ENCODE measurements around the gene FNBP1L. TPM values are rescaled to one million over a fixed set of nuclear protein-coding genes. Genes with fewer than 3 reads are reported as not detected.

Gene FNBP1L
- total and polyA plus RNA-seq, 10 of the 15 experiments (the other 5 are each of a cell fraction or from before 2014, with no cell fraction given), result 0.02 to 0.12 (median 0.07) TPM; not detected in 4

GRCh38 chr1:93596329-93597089, 148.6 kb downstream of the FNBP1L start:
- Histone ChIP-seq H3K4me2 (ENCODE audit: control insufficient read depth, insufficient read depth) (no peak overlapping the region), H3K79me2 (ENCODE audit: control insufficient read depth, insufficient read depth, low read length) (no peaks in the 10 kb centered on the region), H3K27ac (ENCODE audit: control insufficient read depth, insufficient read depth) (no peak overlapping the region), H3K27me3 (replicated peaks in 1 of 2; ENCODE audit: control insufficient read depth in 2 of 2, insufficient read depth in 2 of 2, low read length in 1 of 2) (no peaks in the 10 kb centered on the region; a peak in 2 of 4 replicates), H3K36me3 (ENCODE audit: control insufficient read depth in 2 of 2, insufficient read depth in 2 of 2, low read length in 1 of 2) (no peaks in the 10 kb centered on the region), H3K9ac (ENCODE audit: control insufficient read depth, insufficient read depth, low read length) (no peak overlapping the region), H3K4me3 (no peak overlapping the region), H2AFZ (ENCODE audit: control insufficient read depth, low read depth, low read length) (no peak overlapping the region), H3K9me3 (replicated peaks; ENCODE audit: control insufficient read depth, insufficient read depth, low read length) (no peaks in the 10 kb centered on the region), H4K20me1 (ENCODE audit: control insufficient read depth, insufficient read depth) (peaks cover 8% of the 10 kb centered on the region), H3K4me1 (ENCODE audit: control insufficient read depth, insufficient read depth, low read length) (peaks cover 4% of the 10 kb centered on the region)
- DNase-seq (ENCODE audit: low read depth, low spot score), result no peak
- SMC1A ChIA-PET (ENCODE audit: uncharacterized antibody, unreplicated experiment), result no interaction called here
- ATAC-seq, result no peak
- no TSS peak for BruUV-seq (replicated peaks)
- no peak for TF ChIP-seq ETV6 (conservative IDR thresholded peaks at IDR 0.05 in 1 of 2, IDR thresholded peaks at IDR 0.05 in 1 of 2; ENCODE audit: borderline replicate concordance in 1 of 2, low read depth in 1 of 2)
- TF ChIP-seq PRDM15 (CRISPR knock-in tag; IDR thresholded peaks at IDR 0.05), result no peak
- TF ChIP-seq NBN (IDR thresholded peaks at IDR 0.05), result no peak
- TF ChIP-seq ATF2 (IDR thresholded peaks at IDR 0.05; ENCODE audit: low read length), result no peak
- no peak for TF ChIP-seq LARP7 (IDR thresholded peaks at IDR 0.05)
- TF ChIP-seq RB1 (IDR thresholded peaks at IDR 0.05; ENCODE audit: borderline replicate concordance), result no peak
- TF ChIP-seq EP300 (IDR thresholded peaks at IDR 0.05; ENCODE audit: borderline replicate concordance in 1 of 2, control insufficient read depth in 1 of 2, low read depth in 2 of 2, low read length in 2 of 2), result no peak
- CTCF ChIA-PET, result no interaction called here
- WGBS (ENCODE audit: insufficient coverage, insufficient replicate concordance, low lambda C conversion rate, missing lambda C conversion rate), result 47% methylated on average over 4 of the region's 4 CpGs
- in situ Hi-C loops (cut with MboI) (no loop called here), intact Hi-C loops (cut with micrococcal nuclease; ENCODE audit: unreplicated experiment) (no loop called here)
- RAD21 ChIA-PET (ENCODE audit: unreplicated experiment), result no interaction called here
- no peak for FAIRE-seq
- POLR2A ChIA-PET, result no interaction called here

Measured in GM12878 (cell line).